GM19468 (cell line): ENCODE data around the gene WBP1.
"Not testable (repeated sequence)": the region's sequence is repeated elsewhere in the genome, so short reads cannot be mapped to it uniquely, and the experiment has no call there.

Experiments
- ATAC-seq: cut with Tn5 transposase; IDR thresholded peaks from one replicate; pipeline ENCODE4 v1.9.1; 2021; ENCODE audit warnings: mild to moderate bottlenecking, moderate library complexity, moderate number of reproducible peaks; ENCODE audit not compliant: unreplicated experiment; ENCODE audit errors: extremely low read depth

Gene WBP1

DNA sequence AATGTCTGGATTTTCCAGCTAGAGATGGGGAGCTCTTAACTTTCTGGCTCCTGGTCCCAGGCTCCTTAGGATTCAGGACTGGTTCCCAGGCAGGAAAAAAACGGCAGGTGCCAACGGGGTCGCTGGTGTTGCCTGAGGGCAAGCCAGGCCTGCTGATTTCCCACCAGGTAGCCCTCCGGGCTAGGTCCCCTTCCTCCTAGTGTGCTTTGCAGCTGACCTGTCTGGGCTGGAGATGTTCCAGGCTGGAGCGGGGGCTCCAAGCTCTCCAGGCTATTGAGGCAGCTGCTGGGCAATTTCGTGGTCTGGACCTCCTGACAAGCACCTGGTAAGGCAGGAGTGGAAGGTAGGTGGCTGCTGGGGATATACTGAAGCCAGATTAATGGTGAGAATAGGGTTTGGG lies 16.2 kb downstream of the WBP1 start:
- ATAC-seq = no peak

DNA sequence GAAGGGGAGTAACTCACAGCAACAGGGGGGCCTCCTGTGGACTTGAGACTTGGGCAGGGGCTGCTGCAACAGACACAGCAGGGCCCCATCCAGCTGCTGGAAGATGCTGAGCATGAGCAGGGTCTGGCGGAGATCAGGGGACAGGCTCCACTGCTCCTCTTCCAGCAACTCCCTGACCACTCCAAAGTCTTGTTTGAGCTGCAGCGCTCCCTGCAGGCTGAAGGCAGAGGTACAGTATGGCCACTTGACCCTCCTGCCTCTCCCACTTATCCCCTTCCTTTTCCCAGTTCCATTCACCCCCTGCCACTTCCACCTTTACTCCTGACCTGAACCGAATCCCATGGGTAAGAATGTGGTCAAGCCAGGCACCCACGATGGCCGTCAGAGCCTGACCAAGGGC lies 16.7 kb downstream of the WBP1 start:
- ATAC-seq = no peak

DNA sequence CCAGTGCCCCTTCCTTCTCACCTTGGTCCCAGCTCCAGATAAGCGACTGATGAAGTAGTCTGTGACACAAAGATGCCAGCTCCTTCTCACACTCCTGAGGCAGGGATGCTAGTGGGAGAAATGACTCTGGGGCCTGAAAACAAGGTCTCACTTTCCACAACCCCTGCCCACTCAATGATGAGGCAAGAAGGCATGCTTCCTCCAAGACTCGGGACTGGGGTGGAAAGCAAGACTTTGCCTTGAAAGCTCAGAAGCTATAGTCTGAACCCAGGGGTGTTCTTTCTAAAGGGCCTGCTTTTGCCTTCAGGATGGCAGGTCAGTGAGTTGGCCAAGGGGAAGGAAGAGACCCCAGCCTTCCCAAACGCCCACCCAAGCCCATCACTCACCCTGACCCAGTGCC lies 23.2 kb downstream of the WBP1 start:
- no peak for ATAC-seq

DNA sequence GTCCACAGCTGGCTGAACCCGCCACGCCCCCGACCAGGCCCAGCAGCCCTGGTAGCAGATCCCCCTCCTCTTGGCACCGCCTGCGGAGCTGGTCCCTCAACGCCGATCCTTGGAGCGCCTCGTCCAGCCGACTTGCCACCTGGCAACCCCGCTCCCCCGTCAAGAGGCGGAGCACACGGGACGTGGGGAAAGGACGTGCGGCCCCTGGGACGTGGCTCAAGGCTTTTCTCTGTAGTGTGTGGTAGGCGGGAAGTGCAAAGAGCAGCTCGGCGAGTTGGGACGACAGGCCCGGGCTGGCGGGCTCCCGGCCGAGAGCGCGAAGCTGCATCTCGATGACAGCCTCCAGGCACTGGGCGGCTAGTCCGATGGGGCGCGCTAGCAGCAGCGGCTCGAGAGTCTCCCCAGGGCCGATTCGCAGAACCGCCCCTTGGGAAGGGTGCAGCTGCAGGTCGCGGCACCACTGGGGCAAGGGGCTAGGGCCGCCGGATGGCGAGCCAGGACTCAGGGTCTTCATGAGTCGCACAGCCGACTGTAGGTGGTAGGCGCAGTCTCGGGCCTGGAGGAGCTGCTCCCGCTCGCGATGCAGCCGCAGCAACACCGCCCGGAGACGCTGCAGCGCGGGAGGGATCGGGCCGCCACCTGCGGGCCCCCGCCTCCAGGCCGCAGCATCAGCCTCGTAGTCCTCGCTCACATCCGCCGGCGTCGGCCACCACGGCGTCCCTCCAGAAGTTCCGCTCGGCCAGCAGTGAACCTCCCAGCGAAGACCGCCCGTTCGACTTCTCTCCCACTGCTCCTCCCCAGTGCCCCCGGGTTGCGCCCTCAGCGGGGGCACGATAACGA lies 23.9 kb downstream of the WBP1 start:
- ATAC-seq = peak; percentile 35

DNA sequence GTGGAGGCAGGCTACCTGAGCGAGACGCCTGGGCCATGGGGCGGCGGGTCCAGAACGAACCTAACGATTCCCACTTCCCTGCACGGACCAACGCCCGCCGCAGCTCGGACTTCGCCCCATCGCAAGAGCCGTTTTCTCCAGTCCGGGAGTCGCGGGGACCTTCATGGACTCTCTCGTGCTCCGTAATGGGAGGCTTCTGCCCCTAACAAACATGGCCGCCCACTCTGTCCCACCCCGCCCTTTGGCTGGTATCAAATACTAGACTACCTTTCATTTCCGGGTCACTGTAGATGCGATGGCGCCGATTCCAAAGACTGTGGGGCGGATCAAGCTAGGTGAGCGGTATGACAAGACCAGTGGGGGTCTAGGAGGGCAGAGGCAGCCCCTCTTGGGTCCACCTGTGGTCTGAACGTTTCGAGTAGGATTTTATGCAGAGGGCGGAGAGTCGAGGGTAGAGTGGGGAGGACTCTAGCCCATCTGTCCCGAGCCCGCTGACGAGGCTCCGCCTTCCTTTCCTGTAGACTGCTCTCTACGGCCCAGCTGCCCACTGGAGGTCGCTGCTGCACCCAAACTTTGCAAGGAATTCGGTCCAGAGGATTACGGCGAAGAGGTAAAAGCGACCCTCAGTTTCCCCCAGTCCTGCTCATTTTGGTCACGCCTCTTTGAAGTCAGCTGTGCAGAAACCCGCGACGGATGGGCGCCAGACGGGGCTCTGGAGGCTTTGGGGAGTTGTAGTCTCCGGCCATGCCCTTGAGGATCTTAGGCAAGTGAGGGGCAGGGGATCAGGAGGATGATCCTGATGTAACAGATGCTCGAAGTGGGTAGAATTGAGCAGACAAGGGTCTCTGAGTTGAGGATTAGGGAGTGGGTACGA lies 24.8 kb downstream of the WBP1 start, which contains the start of the genes CCDC142 and TTC31:
Gene CCDC142 (minus strand): TSS at position 198 of the 874 bp plus-strand sequence. CDS start 161 bp downstream, at position 37.
Gene TTC31 (plus strand): TSS at position 281 of the 874 bp plus-strand sequence. CDS start 15 bp downstream, at position 296.
- ATAC-seq = peak; percentile 79

DNA sequence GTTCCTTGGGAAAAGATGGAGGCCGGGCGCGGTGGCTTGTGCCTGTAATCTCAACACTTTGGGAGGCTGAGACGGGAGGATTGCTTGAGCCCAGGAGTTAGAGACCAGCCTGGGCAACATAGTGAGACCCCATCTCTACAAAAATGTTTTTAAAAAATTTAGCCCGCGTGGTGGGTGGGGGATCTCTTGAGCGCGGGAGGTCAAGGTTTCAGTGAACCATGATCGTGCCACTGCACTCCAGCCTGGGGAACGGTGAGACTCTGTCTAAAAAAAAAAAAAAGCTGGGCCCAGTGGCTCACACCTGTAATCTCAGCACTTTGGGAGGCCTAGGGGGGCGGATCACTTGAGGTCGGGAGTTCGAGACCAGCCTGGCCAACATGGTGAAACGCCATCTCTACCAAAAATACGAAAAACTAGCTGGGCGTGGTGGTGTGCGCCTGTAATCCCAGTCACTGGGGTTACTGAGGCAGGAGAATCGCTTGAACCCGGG lies 25.5 kb downstream of the WBP1 start:
- ATAC-seq = not testable (repeated sequence)

DNA sequence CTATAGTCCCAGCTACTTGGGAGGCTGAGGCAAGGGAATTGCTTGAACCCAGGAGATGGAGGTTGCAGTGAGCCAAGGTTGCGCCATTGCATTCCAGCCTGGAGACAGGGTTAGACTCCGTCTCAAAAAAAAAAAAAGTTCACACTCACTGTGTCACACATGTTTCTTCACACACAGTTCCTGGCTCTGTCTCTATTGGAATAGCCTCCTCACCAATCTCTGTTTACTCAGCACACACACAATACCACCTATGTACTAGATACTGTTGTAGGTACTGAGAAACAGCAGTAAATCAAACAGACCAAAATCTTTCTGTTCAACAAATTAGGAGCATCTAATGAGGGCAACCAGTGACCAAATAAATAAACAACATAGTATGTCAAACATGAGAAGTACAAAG lies 27.9 kb downstream of the WBP1 start:
- no peak for ATAC-seq

DNA sequence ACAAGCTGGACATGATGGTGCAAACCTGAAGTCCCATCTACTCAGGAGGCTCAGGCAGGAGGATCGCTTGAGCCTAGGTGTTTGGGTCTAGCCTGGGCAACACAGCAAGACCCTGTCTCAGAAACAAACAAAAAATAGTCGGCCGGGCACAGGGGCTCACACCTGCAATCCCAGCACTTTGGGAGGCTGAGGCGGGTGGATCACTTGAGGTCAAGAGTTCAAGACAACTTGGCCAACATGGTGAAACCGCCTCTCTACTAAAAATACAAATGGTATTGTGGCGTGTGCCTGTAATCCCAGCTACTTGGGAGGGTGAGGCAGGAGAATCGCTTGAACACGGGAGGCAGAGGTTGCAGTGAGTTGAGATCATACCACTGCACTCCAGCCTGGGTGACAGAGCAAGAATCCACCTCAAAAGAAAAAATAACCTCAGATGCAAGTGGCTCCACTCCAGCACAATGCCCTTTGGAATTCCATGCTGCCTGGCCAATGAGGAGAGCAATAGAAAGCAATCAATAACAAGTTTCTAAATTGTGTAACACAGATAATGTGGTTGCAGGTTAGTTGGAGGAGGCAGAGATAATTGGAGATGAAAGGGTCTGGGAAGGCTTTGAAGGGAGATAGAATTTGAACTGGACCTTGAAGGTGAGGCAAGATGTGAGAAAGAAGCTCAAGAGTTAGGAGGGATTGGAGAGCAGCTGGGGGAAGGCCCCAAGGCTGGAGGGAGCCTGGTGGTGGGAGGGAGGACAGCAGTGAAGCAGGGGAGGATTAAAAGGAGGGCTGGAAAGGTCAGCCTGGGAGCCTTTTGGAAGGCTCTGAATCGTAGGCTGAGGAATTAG lies 30.6 kb downstream of the WBP1 start:
- ATAC-seq = no peak

DNA sequence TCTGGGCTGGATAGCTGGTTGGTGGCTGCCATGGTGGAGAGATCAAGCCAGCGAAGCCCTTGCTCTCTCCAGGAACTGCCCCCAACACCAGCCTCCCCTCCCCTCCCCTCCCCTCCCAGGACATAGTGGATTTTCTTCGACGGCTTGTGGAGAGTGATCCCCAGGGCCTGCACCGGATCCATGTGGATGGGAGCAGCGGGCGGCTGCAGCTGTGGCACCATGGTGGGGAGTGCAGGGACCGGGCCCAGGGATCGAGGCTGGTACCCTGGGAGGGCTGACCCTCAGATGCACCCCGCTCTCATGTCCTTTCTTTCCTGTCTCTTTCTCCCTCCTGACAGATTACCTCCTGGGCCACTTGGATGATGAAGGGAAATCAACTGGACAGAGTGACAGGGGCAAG lies 31.7 kb downstream of the WBP1 start:
- no peak for ATAC-seq

DNA sequence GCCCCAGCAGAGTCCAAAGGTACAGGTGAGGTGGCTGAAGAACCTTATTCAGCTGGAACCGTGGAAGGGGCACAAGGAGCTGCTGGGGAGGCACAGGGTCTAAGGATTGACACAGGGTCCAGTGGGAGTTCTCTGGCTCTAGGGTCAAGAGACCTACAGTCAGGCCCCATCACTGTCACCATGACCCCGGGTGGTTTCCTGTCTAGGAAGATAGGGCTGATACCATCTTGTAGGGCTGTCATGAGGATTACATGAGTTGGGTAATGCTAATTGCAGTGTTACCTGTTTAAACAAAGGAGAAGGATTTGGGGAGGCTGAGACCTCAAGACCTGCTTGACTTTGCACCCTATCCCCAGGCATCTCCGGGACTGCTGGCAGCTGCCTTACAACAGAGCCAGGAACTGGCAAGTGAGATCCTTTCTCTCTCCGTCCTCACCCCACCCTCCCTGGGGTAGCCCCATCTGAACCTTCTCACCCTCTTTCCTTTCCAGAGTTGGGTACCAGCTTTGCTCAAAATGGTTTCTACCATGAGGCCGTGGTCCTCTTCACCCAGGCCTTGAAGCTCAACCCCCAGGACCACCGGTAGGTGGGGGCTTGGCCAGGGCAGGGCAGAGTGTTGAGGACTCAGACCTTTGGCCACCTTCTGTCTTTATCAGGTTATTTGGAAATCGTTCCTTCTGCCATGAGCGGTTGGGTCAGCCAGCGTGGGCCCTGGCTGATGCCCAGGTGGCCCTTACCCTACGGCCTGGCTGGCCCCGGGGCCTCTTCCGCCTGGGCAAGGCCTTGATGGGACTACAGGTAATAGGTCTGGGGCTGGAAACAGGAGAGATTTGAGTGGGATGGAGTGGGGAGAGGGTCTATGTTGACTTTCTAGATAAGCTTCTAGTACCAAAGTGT lies 33.7 kb downstream of the WBP1 start:
- no peak for ATAC-seq

DNA sequence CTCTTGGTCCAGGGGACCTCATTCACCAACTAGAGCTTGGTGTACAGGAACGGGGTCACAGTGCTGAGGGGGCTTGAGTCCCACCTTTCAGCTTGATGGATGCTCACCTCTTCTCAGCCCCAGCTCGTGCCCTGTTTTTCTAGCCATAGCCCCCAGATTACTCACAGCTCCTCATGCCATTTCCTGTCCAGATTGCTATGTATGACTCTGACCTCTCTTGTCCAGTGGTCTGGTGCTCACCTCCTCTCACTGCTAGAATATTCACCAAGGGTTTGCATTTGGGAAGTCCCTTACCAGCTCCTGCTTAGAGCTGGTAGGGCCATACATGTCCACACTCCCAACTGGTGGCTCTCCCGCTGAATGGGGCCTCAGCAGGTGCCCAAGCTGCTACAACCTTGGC lies 35.3 kb downstream of the WBP1 start:
- no peak for ATAC-seq

DNA sequence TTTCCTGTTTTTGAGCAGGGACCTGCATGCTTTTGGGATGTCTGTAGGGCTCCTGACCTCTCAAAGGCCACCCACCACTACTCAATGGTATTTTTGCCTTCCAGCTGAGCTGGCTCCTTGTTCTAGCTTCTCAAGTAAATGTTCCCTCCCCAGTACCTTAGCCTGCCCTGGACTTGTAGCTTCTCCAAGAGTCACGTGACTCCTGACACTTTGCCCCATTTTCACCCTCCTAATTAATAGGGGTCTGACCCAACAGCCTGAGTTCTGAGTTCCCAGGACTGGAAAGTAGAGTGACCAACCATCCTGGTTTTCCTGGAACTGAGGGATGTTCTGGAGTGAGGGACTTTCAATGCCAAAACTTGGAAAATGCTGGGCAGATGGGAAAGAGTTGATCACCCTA lies 37.2 kb downstream of the WBP1 start:
- ATAC-seq = no peak

DNA sequence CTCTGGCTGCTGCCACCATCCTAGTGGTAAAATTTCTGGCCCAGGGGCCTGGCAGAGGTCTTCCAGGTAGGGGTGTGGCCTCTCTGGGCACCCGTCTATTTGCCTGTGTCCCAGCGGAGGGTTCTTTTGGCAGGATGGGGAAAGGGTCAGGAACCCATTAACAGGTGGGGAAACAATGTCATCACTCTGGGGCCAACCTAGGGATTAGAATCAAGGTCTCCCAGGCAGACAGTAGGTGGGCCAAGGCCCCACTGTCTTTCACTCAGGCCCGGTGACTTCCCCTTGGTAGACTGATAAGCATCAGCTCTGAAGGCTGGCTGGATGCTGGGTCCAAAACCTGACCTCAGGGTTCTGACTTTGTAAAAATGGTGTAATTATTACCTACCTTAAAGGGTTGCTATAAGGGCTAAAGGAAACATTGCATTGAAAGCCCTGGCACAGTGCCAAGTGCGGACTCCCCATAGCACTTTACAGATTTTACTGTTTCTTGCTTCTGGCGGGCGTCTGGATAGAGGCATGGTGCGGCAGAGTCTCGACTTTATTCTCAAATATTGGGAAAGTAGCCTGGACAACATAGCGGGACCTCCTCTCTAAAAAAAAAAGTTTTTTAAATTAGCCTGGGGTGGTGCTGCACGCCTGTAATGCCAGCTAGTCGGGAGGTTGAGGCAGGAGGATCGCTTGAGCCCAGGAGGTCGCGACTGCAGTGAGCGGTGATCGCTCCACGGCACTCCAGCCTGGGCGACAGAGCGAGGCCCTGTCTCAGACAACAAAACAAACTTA lies 38.9 kb downstream of the WBP1 start:
- ATAC-seq = no peak

DNA sequence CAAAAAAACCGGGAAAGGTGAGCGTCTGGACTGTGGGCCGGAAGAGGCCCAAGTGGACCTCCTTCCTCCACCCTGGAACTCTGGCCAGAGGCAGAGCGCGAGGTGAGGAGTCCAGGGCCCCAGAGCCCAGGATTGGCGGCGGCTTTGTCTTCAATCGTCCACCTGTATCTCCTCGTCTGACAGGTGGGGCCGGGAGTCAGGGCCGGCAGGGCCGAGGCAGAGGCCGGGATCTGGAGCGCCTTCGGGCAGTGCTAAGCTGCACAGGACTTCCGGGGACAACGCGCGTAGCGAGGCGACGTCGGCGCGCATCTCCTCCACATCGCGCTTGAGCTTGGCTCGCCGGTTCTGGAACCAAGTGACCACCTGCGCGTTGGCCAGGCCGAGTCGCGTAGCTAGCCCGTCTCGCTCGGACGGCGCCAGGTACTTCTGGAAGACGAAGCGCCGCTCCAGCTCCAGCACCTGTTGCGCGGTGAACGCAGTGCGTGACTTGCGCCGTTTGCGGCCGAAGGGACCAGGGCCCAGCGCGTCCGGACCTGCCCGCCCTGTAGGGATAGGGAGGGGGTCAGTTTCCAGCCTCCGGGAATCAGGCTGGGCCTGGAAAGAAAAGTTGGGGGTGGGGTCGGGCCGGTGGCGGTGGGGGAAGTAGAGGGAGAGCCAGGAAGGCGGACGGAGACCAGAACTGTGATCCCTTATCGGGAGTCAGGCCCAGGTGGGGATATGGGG lies 39.7 kb downstream of the WBP1 start:
- ATAC-seq = no peak

DNA sequence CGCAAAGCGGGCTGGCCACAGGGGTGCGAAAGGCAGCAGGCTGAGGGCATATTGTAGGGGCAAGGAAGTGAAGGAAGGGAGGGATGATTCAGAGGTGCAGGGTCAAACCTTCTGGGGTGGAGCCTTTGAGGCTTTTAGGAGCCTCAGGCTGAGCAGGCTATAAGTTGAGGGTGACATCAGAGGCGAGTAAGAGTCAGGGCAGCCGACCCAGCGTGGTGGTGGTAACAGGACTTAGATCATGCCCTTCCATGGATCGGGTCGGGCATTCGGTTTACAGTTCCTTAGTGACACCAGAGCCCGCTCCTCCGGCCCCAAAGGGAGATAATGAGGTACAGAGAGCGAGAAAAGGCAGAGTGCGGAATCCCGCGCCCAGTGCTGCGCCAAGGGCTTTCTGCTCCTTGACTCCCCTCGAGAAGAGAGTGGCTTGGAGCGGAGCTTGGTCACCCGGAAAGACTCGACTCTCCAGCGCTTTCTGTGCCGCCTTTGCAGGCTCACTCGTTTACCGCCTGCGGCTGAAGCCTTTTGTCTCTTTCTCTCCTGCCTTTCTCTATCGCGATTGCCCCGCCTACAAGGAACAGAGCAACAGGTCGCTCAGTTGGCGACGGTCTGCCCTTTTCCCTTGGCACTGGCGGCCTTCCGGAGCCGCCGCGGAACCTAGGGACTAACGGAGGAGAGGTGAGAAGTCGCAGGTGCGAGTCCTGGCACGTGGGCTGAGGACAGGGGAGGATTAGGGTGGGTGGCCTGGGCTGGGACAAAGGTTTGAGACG lies 40.4 kb downstream of the WBP1 start:
- ATAC-seq = no peak

DNA sequence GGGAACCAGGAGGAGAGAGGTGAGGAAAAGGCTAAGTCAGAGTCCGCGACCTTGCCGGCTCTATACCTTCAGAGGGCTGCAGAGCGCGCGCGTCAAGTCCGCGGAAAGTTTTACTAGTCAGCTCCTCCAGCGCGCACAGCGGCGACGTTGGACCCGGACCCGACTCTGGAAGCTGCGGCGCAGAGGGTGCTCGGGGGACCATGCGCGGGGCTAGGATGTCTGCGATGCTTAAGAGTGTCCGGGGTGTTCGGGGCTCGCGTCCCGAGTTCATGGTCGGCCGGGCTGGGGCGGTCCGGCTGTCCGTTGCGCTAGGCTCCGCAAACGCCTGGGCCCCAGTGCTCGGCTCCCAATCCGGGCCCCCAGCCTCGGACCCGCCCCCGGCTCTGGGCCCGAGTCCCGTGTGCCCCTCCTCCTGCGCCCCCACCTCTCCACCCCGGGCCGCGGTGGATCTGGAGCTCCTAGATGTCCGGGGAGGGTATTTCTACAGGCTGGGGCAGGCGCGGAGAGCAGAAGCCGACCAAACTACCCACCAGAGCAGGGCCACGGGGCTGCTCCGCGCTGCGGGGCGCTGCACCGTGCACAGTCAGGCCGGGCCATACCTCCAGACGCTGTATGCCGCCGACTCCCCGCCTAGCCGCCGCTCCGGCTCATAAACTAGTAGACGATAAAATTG lies 41.2 kb downstream of the WBP1 start, which contains the start of gene LBX2:
Gene LBX2 (minus strand): TSS at position 337 of the 673 bp plus-strand sequence. CDS start 66 bp downstream, at position 271.
- no peak for ATAC-seq
